HG03060 (cell line): ENCODE results near the gene BACH2.
"Not testable (repeated sequence)": the region's sequence is repeated elsewhere in the genome, so short reads cannot be mapped to it uniquely, and the experiment has no call there.

Experiments used
- ATAC-seq: cut with Tn5 transposase; IDR thresholded peaks from one replicate; pipeline ENCODE4 v1.9.1; 2021; ENCODE audit warnings: low read depth, moderate number of reproducible peaks; ENCODE audit not compliant: unreplicated experiment

The BACH2 gene

GRCh38 chr6:89932245-89932802, 364.3 kb downstream of the BACH2 start:
- ATAC-seq, result no peak

GRCh38 chr6:89930789-89931188, 365.9 kb downstream of the BACH2 start:
- ATAC-seq, result no peak

GRCh38 chr6:89928604-89929003, 368.0 kb downstream of the BACH2 start:
- no peak for ATAC-seq

- ATAC-seq, result no peak
Measured at GRCh38 chr6:89927791-89928550, 368.7 kb downstream of the BACH2 start.

- ATAC-seq, result no peak
Measured at GRCh38 chr6:89927264-89927663, 369.4 kb downstream of the BACH2 start.

- ATAC-seq, result no peak
Measured at GRCh38 chr6:89925826-89926225, 370.8 kb downstream of the BACH2 start.

- no peak for ATAC-seq
Measured at GRCh38 chr6:89924231-89924630, 372.4 kb downstream of the BACH2 start.

- no peak for ATAC-seq
Measured at GRCh38 chr6:89921691-89922090, 375.0 kb downstream of the BACH2 start.

- no peak for ATAC-seq
Measured at GRCh38 chr6:89921197-89921596, 375.4 kb downstream of the BACH2 start.

- ATAC-seq, result no peak
Measured at GRCh38 chr6:89917801-89918366, 378.8 kb downstream of the BACH2 start.

GRCh38 chr6:89917216-89917615, 379.4 kb downstream of the BACH2 start:
- no peak for ATAC-seq

GRCh38 chr6:89916136-89916920, 380.3 kb downstream of the BACH2 start:
- ATAC-seq, result no peak

GRCh38 chr6:89910902-89911240, 385.8 kb downstream of the BACH2 start:
- ATAC-seq, result no peak

- not testable (repeated sequence) for ATAC-seq
Measured at GRCh38 chr6:89910001-89910901, 386.4 kb downstream of the BACH2 start.

GRCh38 chr6:89895276-89895874, 401.3 kb downstream of the BACH2 start:
- no peak for ATAC-seq

GRCh38 chr6:89894169-89894568, 402.5 kb downstream of the BACH2 start, which contains the start of gene GJA10:
Gene GJA10, plus strand, starts transcription at chr6:89894469. Its CDS starts 0 bp downstream, at chr6:89894469.
- no peak for ATAC-seq

GRCh38 chr6:89892577-89892976, 404.1 kb downstream of the BACH2 start:
- ATAC-seq, result not testable (repeated sequence)

- not testable (repeated sequence) for ATAC-seq
Measured at GRCh38 chr6:89890845-89891528, 405.7 kb downstream of the BACH2 start.

GRCh38 chr6:89888871-89889270, 407.8 kb downstream of the BACH2 start:
- ATAC-seq, result no peak
